Naive thymus-derived CD8-positive, alpha-beta T cell (primary cell): ENCODE results near the gene LITAFD. TPM values are rescaled to one million over a fixed set of nuclear protein-coding genes. Genes with fewer than 3 reads are reported as not detected.

Source experiments
- ATAC-seq, 2 donors: fragments of 150-1000 bp; cut with Tn5 transposase in 1 of 2; sonication (Bioruptor Pico), chemical (Tn5 transposase) in 1 of 2; 1 replicate in 1 of 2; 2 replicates in 1 of 2; pipeline ENCODE4 v1.10.0; 2021; ENCODE audit warnings: mild to moderate bottlenecking in 2 of 2, moderate library complexity in 2 of 2
- POLR2A ChIA-PET: fragments of 350-600 bp; sonication (Branson Sonifier 250); formaldehyde crosslinking; loops from one replicate; lab custom pipeline; 2021; ENCODE audit warnings: antibody characterized with exemption; lab: Charles Lee
- DNase-seq, 10 donors: peaks; one replicate each; pipeline versions ENCODE4 v3.0.0 to v3.0.0-alpha.2; 2020 to 2022
- H3K27ac Mint-ChIP-seq, 10 donors: one replicate each; pipeline ENCODE4 v1.8.0; 2020 to 2022; ENCODE audit warnings: mild to moderate bottlenecking in 10 of 10, mixed read lengths in 10 of 10, moderate library complexity in 4 of 10, inconsistent platforms in 1 of 10
- H3K27me3 Mint-ChIP-seq, 5 donors: one replicate each; pipeline ENCODE4 v1.8.0; 2021 to 2022; ENCODE audit warnings: mixed read lengths in 5 of 5
- H3K36me3 Mint-ChIP-seq, 3 donors: one replicate each; pipeline ENCODE4 v1.8.0; 2020 to 2022; ENCODE audit warnings: mixed read lengths in 3 of 3, mild to moderate bottlenecking in 2 of 3, inconsistent platforms in 1 of 3
- H3K4me1 Mint-ChIP-seq, 4 donors: one replicate each; pipeline ENCODE4 v1.8.0; 2021 to 2022; ENCODE audit warnings: mixed read lengths in 4 of 4
- H3K4me3 Mint-ChIP-seq, 10 donors: one replicate each; pipeline ENCODE4 v1.8.0; 2020 to 2022; ENCODE audit warnings: mild to moderate bottlenecking in 10 of 10, mixed read lengths in 10 of 10, moderate library complexity in 6 of 10, inconsistent platforms in 1 of 10
- H3K9me3 Mint-ChIP-seq, 9 donors: one replicate each; pipeline ENCODE4 v1.8.0; 2020 to 2022; ENCODE audit warnings: mixed read lengths in 9 of 9, mild to moderate bottlenecking in 3 of 9, inconsistent platforms in 1 of 9, moderate library complexity in 1 of 9
- polyA plus RNA-seq, 3 donors: library from polyadenylated mRNA; unstranded; fragments of 300-500 nt; fragmentation: Illumina TruSeq; gene quantifications; one replicate each; pipeline ENCODE4 v1.2.3, GENCODE V29; 2021
- total RNA-seq, 8 experiments: library from RNA in 2 of 8; stranded (reverse) in 2 of 8; gene quantifications; one replicate each; pipeline ENCODE4 v1.2.3 and lab custom pipeline; 2021 to 2026

The LITAFD gene
- total and polyA plus RNA-seq, 5 experiments from 2014 or later: not detected

GRCh38 chr16:8880839-8881510 is 1.2 kb upstream of the LITAFD start:
- ATAC-seq (no peak), DNase-seq (no peak)
- POLR2A ChIA-PET: interaction anchor here (0.6 to 1.9 kb wide), 9 partner anchors 12 to 314 kb away, joined by 3 to 8 read pairs (median 4); partner anchors contain the start of genes CARHSP1 and TMEM186
- Mint-ChIP-seq H3K27me3 (peaks cover 0 to 7% (median 2%) of the 10 kb centered on the region in 5 donors), H3K36me3 (no peaks in the 10 kb centered on the region), H3K4me3 (no peak overlapping the region), H3K9me3 (no peaks in the 10 kb centered on the region), H3K27ac (no peak overlapping the region), H3K4me1 (peaks cover 16 to 22% (median 18%) of the 10 kb centered on the region in 4 donors)

GRCh38 chr16:8882725-8883377 is 700 bp downstream of the LITAFD start:
- H3K4me3 Mint-ChIP-seq: no peak overlapping the region
- H3K4me1 Mint-ChIP-seq: peaks cover 17 to 27% (median 21%) of the 10 kb centered on the region in 4 donors

GRCh38 chr16:8885674-8886592 is 3.8 kb downstream of the LITAFD start:
- POLR2A ChIA-PET: no interaction called here
- no peaks in the 10 kb centered on the region for H3K9me3 Mint-ChIP-seq
- no peak for DNase-seq
- H3K27ac Mint-ChIP-seq: peak overlapping the region in 8 of 10 donors; percentile 1 to 86 (median 70)
- peak overlapping the region in 2 of 10 donors; percentile 1 to 42 for H3K4me3 Mint-ChIP-seq
- peaks cover 0 to 5% (median 0%) of the 10 kb centered on the region in 3 donors for H3K36me3 Mint-ChIP-seq
- peaks cover 9 to 18% (median 15%) of the 10 kb centered on the region in 4 donors for H3K4me1 Mint-ChIP-seq
- peak; percentile 9 to 36 for ATAC-seq
- H3K27me3 Mint-ChIP-seq: peaks cover 0 to 7% (median 2%) of the 10 kb centered on the region in 5 donors

More at GRCh38 chr16:8882725-8883377, 700 bp downstream of the LITAFD start:
- Mint-ChIP-seq H3K27ac (peak overlapping the region in 1 of 10 donors; percentile 27), H3K36me3 (no peaks in the 10 kb centered on the region), H3K9me3 (no peaks in the 10 kb centered on the region), H3K27me3 (peaks cover 0 to 7% (median 2%) of the 10 kb centered on the region in 5 donors)
- ATAC-seq (no peak), DNase-seq (no peak)
- POLR2A ChIA-PET: no interaction called here

- POLR2A ChIA-PET: interaction anchor here (0.6 kb wide), 1 partner anchor 337 kb away, joined by 4 read pairs; no protein-coding TSS in a partner anchor
- Mint-ChIP-seq H3K4me1 (peaks cover 9 to 19% (median 18%) of the 10 kb centered on the region in 4 donors), H3K9me3 (no peaks in the 10 kb centered on the region), H3K27me3 (peaks cover 0 to 7% (median 2%) of the 10 kb centered on the region in 5 donors), H3K4me3 (peak overlapping the region in 1 of 10 donors; percentile 34), H3K36me3 (peaks cover 2 to 14% (median 4%) of the 10 kb centered on the region in 3 donors), H3K27ac (peak overlapping the region in 7 of 10 donors; percentile 2 to 92 (median 47))
- no peak for DNase-seq
- ATAC-seq: no peak
Measured at GRCh38 chr16:8886593-8887430, 4.7 kb downstream of the LITAFD start.

- POLR2A ChIA-PET: interaction anchor here (0.6 kb wide), 1 partner anchor 337 kb away, joined by 4 read pairs; no protein-coding TSS in a partner anchor
- H3K27ac Mint-ChIP-seq: peak overlapping the region in 7 of 10 donors; percentile 2 to 92 (median 37)
Measured at GRCh38 chr16:8887431-8887765, 5.2 kb downstream of the LITAFD start.

GRCh38 chr16:8887952-8888560 is 5.9 kb downstream of the LITAFD start:
- Mint-ChIP-seq H3K36me3 (peaks cover 4 to 26% (median 4%) of the 10 kb centered on the region in 3 donors), H3K27me3 (peaks cover 0 to 5% (median 2%) of the 10 kb centered on the region in 5 donors), H3K27ac (peak overlapping the region in 5 of 10 donors; percentile 46 to 83 (median 67)), H3K4me3 (no peak overlapping the region), H3K9me3 (no peaks in the 10 kb centered on the region), H3K4me1 (peaks cover 9 to 20% (median 18%) of the 10 kb centered on the region in 4 donors)
- ATAC-seq: no peak
- DNase-seq: no peak
- POLR2A ChIA-PET: interaction anchor here (1.5 kb wide), 1 partner anchor 19 kb away, joined by 4 read pairs; the partner anchor contains the start of gene CARHSP1

More at GRCh38 chr16:8887431-8887765, 5.2 kb downstream of the LITAFD start:
- H3K4me1 Mint-ChIP-seq: peaks cover 9 to 20% (median 18%) of the 10 kb centered on the region in 4 donors
- no peaks in the 10 kb centered on the region for H3K9me3 Mint-ChIP-seq
- H3K27me3 Mint-ChIP-seq: peaks cover 0 to 7% (median 2%) of the 10 kb centered on the region in 5 donors
- no peak overlapping the region for H3K4me3 Mint-ChIP-seq
- DNase-seq (no peak), ATAC-seq (no peak)
- H3K36me3 Mint-ChIP-seq: peaks cover 4 to 19% (median 4%) of the 10 kb centered on the region in 3 donors

GRCh38 chr16:8888951-8889892 is 7.1 kb downstream of the LITAFD start:
- Mint-ChIP-seq H3K4me1 (peaks cover 9 to 20% (median 18%) of the 10 kb centered on the region in 4 donors), H3K4me3 (no peak overlapping the region), H3K36me3 (peaks cover 4 to 37% (median 7%) of the 10 kb centered on the region in 3 donors), H3K27me3 (peaks cover 0 to 2% (median 0%) of the 10 kb centered on the region in 5 donors), H3K27ac (peak overlapping the region in 1 of 10 donors; percentile 74), H3K9me3 (no peaks in the 10 kb centered on the region)
- ATAC-seq: no peak
- POLR2A ChIA-PET: interaction anchor here (1.5 kb wide), 1 partner anchor 21 kb away, joined by 4 read pairs; the partner anchor contains the start of gene CARHSP1
- DNase-seq: no peak

- H3K27me3 Mint-ChIP-seq: peaks cover 0 to 2% (median 0%) of the 10 kb centered on the region in 5 donors
- POLR2A ChIA-PET: interaction anchor here (1.5 kb wide), 1 partner anchor 21 kb away, joined by 4 read pairs; the partner anchor contains the start of gene CARHSP1
- peak overlapping the region in 3 of 10 donors; percentile 44 to 50 (median 50) for H3K27ac Mint-ChIP-seq
- no peaks in the 10 kb centered on the region for H3K9me3 Mint-ChIP-seq
- DNase-seq (no peak), ATAC-seq (no peak)
- peaks cover 4 to 45% (median 14%) of the 10 kb centered on the region in 3 donors for H3K36me3 Mint-ChIP-seq
- H3K4me3 Mint-ChIP-seq: no peak overlapping the region
- H3K4me1 Mint-ChIP-seq: peaks cover 9 to 20% (median 18%) of the 10 kb centered on the region in 4 donors
Measured at GRCh38 chr16:8889893-8890548, 7.9 kb downstream of the LITAFD start.

- Mint-ChIP-seq H3K4me3 (no peak overlapping the region), H3K4me1 (peaks cover 5 to 16% (median 13%) of the 10 kb centered on the region in 4 donors), H3K9me3 (no peaks in the 10 kb centered on the region), H3K27ac (peak overlapping the region in 4 of 10 donors; percentile 44 to 79 (median 48)), H3K36me3 (peaks cover 4 to 50% (median 19%) of the 10 kb centered on the region in 3 donors), H3K27me3 (peaks cover 0 to 2% (median 0%) of the 10 kb centered on the region in 5 donors)
- DNase-seq (no peak), ATAC-seq (no peak)
- POLR2A ChIA-PET: no interaction called here
Measured at GRCh38 chr16:8890549-8890921, 8.4 kb downstream of the LITAFD start.
